SH-SY5Y (cell line): ENCODE results near the gene COPE.

ENCODE experiments used
- GATA2 ChIP-seq: IDR thresholded peaks from 2 replicates; pipeline ENCODE4 v1.6.1; 2011; ENCODE audit warnings: mild to moderate bottlenecking, low read depth, low read length
- GATA3 ChIP-seq: IDR thresholded peaks from 2 replicates; pipeline ENCODE4 v1.6.1; 2011; ENCODE audit warnings: low read depth, mild to moderate bottlenecking, low read length, moderate library complexity

- TF ChIP-seq GATA2 = no peak
- TF ChIP-seq GATA3 = no peak
Observed at GRCh38 chr19:18857223-18857622, 62.0 kb downstream of the COPE start.
